MM.1S (cell line): ENCODE data around the gene NDUFAF7.

Source experiments
- DNase-seq: peaks from one replicate; pipeline ENCODE4 v3.0.0-alpha.2; 2015
- H2AFZ ChIP-seq: fragments of 300-600 bp; sonication (generic); 2 replicates; pipeline ENCODE4 v1.6.0; 2016; ENCODE audit warnings: antibody characterized with exemption, low read length
- H3F3A ChIP-seq: fragments of 300-600 bp; sonication (generic); 2 replicates; pipeline ENCODE4 v1.6.1; 2016; ENCODE audit warnings: mild to moderate bottlenecking, antibody characterized with exemption, low read length, moderate library complexity, mixed read lengths; ENCODE audit not compliant: insufficient read depth
- H3K27ac ChIP-seq: fragments of 300-600 bp; sonication (generic); 2 replicates; pipeline ENCODE4 v1.5.1; 2016; ENCODE audit warnings: mild to moderate bottlenecking, low read length
- H3K27me3 ChIP-seq: fragments of 300-600 bp; sonication (generic); replicated peaks from 2 replicates; pipeline ENCODE4 v1.6.0; 2016; ENCODE audit warnings: low read length; ENCODE audit not compliant: insufficient read depth
- H3K36me3 ChIP-seq: fragments of 300-600 bp; sonication (generic); replicated peaks from 2 replicates; pipeline ENCODE4 v1.6.1; 2016; ENCODE audit warnings: mild to moderate bottlenecking, low read length, mixed read lengths; ENCODE audit not compliant: insufficient read depth
- H3K4me1 ChIP-seq: fragments of 300-600 bp; sonication (generic); 2 replicates; pipeline ENCODE4 v1.6.1; 2016; ENCODE audit warnings: low read length, mixed read lengths
- H3K4me2 ChIP-seq: fragments of 300-600 bp; sonication (generic); 2 replicates; pipeline ENCODE4 v1.6.0; 2016; ENCODE audit warnings: low read depth, low read length
- H3K4me3 ChIP-seq: fragments of 300-600 bp; sonication (generic); 2 replicates; pipeline ENCODE4 v1.5.1; 2016; ENCODE audit warnings: low read length, mixed read lengths
- H3K79me2 ChIP-seq: fragments of 300-600 bp; sonication (generic); 2 replicates; pipeline ENCODE4 v1.6.1; 2016; ENCODE audit warnings: mixed run types, low read length, mixed read lengths
- H3K9ac ChIP-seq: fragments of 300-600 bp; sonication (generic); 2 replicates; pipeline ENCODE4 v1.6.1; 2016; ENCODE audit warnings: low read length, mixed read lengths
- H3K9me2 ChIP-seq: fragments of 300-600 bp; sonication (generic); replicated peaks from 2 replicates; pipeline ENCODE4 v1.6.1; 2016; ENCODE audit warnings: mild to moderate bottlenecking, low read length, mixed read lengths; ENCODE audit not compliant: insufficient read depth
- H3K9me3 ChIP-seq: fragments of 300-600 bp; sonication (generic); replicated peaks from 2 replicates; pipeline ENCODE4 v1.6.1; 2016; ENCODE audit warnings: mild to moderate bottlenecking, low read length, mixed read lengths; ENCODE audit not compliant: insufficient read depth
- H4K20me1 ChIP-seq: fragments of 300-600 bp; sonication (generic); 2 replicates; pipeline ENCODE4 v1.6.1; 2016; ENCODE audit warnings: mild to moderate bottlenecking, low read length, moderate library complexity, mixed read lengths; ENCODE audit not compliant: insufficient read depth
- CTCF ChIP-seq: fragments of 300-600 bp; sonication (generic); IDR thresholded peaks from 2 replicates; pipeline ENCODE4 v1.5.1; 2016; ENCODE audit warnings: antibody characterized with exemption, low read length, mixed read lengths
- EZH2 ChIP-seq: fragments of 300-600 bp; sonication (generic); optimal IDR thresholded peaks from 2 replicates; pipeline ENCODE3; 2017; ENCODE audit warnings: low read depth, mild to moderate bottlenecking, antibody characterized with exemption, low read length, mixed read lengths
- EZH2phosphoT487 ChIP-seq: fragments of 300-600 bp; sonication (generic); IDR thresholded peaks from 2 replicates; pipeline ENCODE4 v1.6.1; 2018; ENCODE audit warnings: antibody characterized with exemption, low read length

Gene NDUFAF7

GRCh38 chr2:37211212-37211611, 20.2 kb upstream of the NDUFAF7 start:
- Histone ChIP-seq H3F3A (no peaks in the 10 kb centered on the region), H3K4me2 (no peak overlapping the region), H3K79me2 (peaks cover 48% of the 10 kb centered on the region), H2AFZ (no peak overlapping the region), H3K9me2 (no peaks in the 10 kb centered on the region), H3K9ac (no peak overlapping the region), H4K20me1 (no peaks in the 10 kb centered on the region), H3K36me3 (peaks cover 40% of the 10 kb centered on the region), H3K9me3 (no peaks in the 10 kb centered on the region), H3K27me3 (no peaks in the 10 kb centered on the region), H3K4me1 (no peaks in the 10 kb centered on the region), H3K27ac (no peak overlapping the region), H3K4me3 (no peak overlapping the region)
- DNase-seq = no peak
- no peak for TF ChIP-seq EZH2phosphoT487
- TF ChIP-seq CTCF = no peak
- TF ChIP-seq EZH2 = no peak

DNA sequence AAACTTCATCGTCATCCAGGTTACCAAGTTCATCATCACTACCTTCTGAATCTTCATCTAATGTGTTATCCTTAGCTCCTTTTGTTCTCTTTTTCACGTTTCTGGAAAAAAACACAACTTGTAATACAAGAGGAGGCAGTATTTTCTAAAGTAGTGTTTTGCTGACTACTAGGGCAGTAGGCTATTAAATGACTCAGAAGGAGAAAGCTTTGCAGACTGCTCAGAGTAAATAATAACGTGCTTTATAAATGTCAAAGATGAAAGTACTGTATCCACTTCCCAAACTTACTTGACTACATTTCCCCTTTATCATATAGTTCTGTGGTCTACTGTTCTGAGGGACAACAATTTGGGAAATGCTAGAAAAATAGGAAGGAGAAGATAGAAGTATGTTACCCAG, 19.5 kb upstream of the NDUFAF7 start:
- no peak overlapping the region for H3K27ac ChIP-seq
- no peak overlapping the region for H3K9ac ChIP-seq
- H3K9me2 ChIP-seq = no peaks in the 10 kb centered on the region
- no peak overlapping the region for H2AFZ ChIP-seq
- H3F3A ChIP-seq = no peaks in the 10 kb centered on the region
- no peaks in the 10 kb centered on the region for H4K20me1 ChIP-seq
- TF ChIP-seq EZH2 = no peak
- no peak for TF ChIP-seq EZH2phosphoT487
- TF ChIP-seq CTCF = no peak
- no peak for DNase-seq
- no peak overlapping the region for H3K4me3 ChIP-seq
- no peaks in the 10 kb centered on the region for H3K9me3 ChIP-seq
- H3K79me2 ChIP-seq = peaks cover 45% of the 10 kb centered on the region
- no peaks in the 10 kb centered on the region for H3K27me3 ChIP-seq
- no peak overlapping the region for H3K4me2 ChIP-seq
- no peaks in the 10 kb centered on the region for H3K4me1 ChIP-seq
- H3K36me3 ChIP-seq = peaks cover 36% of the 10 kb centered on the region

DNA sequence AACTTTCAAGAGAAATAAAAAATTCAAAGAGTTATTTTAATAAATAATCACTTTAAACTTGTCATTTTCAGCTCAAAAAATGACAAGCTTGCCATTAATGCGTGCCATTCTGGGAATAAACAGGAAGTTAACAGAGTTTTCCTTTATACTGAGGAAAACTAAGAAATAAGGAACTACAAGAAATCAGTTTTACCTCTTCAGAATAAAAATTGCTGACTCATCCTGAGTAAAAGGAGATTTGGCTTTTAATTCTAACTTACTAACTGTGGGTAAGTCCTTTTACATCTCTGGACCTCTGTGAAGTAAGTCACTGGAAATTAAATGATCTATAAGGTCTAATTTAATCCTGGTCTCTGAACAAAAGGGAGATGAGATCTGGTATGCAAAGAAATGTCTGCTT, 16.2 kb upstream of the NDUFAF7 start:
- no peak overlapping the region for H3K9ac ChIP-seq
- no peak for DNase-seq
- H3K4me1 ChIP-seq = no peaks in the 10 kb centered on the region
- peaks cover 18% of the 10 kb centered on the region for H3K36me3 ChIP-seq
- H3K27me3 ChIP-seq = no peaks in the 10 kb centered on the region
- H2AFZ ChIP-seq = no peak overlapping the region
- no peaks in the 10 kb centered on the region for H3K9me3 ChIP-seq
- TF ChIP-seq EZH2 (no peak), CTCF (no peak)
- H3K79me2 ChIP-seq = peaks cover 19% of the 10 kb centered on the region
- no peaks in the 10 kb centered on the region for H4K20me1 ChIP-seq
- H3K27ac ChIP-seq = no peak overlapping the region
- H3K4me2 ChIP-seq = no peak overlapping the region
- no peaks in the 10 kb centered on the region for H3K9me2 ChIP-seq
- no peaks in the 10 kb centered on the region for H3F3A ChIP-seq
- no peak overlapping the region for H3K4me3 ChIP-seq
